ENCODE data around the gene MTCH1.
"Not testable (repeated sequence)": the region's sequence is repeated elsewhere in the genome, so short reads cannot be mapped to it uniquely, and the experiment has no call there.

MTCH1 gene

DNA sequence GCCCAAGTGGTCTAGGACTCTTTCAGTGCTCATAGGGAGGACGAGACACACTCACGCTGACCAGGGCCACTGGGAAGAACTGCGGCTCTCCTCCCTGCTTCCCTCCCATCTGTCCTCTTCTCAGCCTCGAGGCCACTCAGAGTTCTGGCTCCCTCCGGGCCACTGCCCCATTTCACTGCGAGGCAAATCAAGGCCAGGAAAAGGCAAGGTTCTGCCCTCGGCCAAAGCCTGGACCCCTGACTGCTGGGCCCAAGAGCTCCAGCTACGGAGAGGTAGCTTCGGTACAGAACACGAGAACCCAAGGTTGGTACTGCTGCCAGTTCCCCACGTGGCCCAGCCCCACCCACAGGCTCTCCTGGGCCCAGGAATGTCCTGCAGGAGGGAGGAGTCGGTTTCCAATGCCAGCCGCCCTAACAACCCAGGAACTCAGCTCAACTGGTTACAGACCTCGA is 16.7 kb downstream of the MTCH1 start:
- no peak for DNase-seq

DNA sequence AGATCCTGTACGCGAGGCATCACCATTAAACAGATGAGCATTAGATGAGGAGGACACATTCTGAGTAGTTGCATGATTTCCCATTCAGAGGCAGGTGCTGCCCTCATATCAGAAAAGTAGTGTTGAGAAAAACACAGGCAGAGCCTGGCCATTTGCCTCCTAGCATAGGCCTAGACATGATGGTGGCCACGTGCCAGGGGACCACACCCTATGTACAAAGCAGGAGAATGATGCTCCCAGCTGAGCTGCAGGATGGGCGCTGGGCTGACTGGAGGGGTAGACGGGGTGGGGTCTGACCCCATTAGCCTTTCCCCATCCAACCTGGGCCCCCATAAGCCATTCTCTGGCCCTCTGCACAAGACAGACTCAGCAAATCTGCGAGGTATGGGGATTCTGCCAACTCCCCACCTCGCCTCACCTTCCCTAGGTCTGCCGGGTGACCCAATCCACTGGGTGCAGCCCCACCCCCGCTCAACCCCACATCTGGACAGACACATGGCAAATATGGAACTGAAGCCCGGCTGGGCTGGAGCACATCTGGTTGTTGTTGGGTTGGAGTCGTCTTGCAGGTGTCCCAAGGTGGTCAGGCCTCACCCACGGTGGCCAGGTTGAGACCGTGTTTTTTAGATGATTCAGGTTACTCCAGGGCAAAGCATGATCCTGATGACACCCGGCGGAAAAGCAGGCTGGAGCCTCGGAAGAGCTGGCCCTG is 17.6 kb downstream of the MTCH1 start:
- DNase-seq, result no peak

DNA sequence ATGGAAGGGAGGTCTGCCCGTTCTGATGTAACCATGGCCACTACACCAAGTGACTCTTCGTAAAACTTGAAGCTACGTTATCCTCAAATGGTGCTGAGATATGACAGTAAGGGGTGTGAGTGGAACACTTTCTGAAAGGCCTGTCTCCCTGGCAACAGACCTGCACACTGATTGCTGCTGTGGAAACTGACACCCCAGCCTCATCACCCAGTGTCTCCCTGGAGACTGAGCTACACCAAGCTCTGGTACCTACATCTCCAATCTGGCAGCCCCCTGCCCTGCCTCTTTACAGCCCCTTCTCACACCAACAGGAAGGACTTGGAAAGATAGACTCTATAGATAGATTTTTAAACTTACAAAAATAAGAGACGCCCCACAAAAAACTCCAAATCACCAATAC is 18.2 kb downstream of the MTCH1 start:
- DNase-seq, result no peak

DNA sequence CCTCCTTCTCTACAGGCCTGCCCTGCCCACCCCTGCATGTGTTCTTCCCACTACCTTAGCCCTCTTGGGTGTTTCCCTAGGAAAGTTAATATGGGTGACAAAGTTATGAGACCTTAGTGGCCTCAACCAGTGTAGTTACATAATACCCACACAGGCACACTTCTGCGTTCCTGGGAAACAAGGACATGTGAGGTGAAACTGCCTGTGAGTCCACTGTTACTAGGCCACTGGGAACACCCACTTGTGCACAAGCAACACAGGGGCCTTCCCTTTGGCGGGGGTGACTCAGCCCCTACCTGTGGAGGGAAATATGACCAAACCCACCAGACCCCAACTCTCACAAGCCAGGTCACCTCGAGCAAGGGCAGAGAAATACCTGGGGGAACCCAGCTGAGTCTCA is 18.7 kb downstream of the MTCH1 start:
- DNase-seq, result no peak

DNA sequence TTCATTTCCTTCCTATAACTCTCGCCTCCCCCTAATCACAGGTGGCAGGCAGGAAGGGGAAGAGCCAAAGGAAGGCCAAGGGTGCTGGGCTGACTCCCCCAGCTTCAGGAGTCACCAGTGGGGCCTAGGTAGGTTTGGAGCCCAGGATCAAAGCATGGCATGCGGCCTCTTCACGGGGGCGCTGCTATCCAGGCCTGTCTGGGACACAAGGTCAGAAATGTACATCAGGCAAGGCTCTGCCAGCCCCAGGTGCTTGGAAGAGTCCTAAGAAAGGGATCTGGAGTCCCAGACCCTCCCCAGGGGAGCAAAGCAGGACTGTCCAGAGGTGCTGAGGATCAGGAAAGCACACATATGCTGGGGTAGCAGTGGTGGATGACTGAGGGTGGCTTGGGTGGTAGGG is 21.1 kb downstream of the MTCH1 start:
- no peak for DNase-seq

DNA sequence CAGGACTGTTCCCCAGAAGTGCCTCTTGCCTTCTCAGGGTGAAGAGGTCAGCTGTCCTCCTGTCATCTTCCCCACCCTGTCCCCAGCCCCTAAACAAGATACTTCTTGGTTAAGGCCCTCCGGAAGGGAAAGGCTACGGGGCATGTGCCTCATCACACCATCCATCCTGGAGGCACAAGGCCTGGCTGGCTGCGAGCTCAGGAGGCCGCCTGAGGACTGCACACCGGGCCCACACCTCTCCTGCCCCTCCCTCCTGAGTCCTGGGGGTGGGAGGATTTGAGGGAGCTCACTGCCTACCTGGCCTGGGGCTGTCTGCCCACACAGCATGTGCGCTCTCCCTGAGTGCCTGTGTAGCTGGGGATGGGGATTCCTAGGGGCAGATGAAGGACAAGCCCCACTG is 21.6 kb downstream of the MTCH1 start:
- DNase-seq, result no peak

DNA sequence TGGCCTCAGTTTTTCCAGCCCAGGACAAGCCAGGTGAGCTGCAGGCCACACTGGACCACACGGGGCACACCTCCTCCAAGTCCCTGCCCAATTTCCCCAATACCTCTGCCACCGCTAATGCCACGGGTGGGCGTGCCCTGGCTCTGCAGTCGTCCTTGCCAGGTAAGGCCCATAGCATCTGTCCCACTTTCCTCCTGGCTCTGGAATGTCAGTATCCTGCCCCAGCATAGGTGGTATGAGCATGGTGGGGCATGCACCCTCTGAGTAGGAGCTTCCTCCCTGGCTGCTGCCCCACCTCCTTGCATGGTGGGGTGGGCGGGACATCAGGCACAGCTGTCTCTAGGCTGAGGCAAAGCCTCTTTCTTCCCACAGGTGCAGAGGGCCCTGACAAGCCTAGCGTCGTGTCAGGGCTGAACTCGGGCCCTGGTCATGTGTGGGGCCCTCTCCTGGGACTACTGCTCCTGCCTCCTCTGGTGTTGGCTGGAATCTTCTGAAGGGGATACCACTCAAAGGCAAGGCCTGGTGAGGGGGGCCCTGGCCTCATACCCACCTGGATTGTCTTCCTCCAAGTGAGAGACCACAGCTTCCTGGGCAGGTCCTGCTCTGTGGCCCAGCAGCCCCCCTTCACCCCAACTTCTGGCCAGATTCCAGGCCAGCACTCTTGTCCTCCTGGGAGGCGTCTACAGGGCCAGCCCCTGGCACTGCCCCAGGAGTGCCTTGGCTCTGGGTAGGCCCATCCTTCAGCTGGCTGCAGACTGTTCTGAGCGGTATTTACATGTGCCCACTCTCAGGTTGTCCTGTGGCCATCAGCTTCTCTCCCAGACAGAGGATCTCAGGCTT is 22.3 kb downstream of the MTCH1 start:
- no peak for DNase-seq

DNA sequence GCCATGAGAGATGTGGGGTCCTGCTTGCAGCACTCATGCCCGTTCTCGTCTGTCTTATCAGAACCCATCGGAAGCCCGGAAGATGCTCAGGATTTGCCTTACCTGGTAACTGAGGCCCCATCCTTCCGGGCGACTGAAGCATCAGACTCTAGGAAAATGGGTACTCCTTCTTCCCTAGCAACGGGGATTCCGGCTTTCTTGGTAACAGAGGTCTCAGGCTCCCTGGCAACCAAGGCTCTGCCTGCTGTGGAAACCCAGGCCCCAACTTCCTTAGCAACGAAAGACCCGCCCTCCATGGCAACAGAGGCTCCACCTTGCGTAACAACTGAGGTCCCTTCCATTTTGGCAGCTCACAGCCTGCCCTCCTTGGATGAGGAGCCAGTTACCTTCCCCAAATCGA is 23.1 kb downstream of the MTCH1 start:
- DNase-seq, result peak; percentile 76

DNA sequence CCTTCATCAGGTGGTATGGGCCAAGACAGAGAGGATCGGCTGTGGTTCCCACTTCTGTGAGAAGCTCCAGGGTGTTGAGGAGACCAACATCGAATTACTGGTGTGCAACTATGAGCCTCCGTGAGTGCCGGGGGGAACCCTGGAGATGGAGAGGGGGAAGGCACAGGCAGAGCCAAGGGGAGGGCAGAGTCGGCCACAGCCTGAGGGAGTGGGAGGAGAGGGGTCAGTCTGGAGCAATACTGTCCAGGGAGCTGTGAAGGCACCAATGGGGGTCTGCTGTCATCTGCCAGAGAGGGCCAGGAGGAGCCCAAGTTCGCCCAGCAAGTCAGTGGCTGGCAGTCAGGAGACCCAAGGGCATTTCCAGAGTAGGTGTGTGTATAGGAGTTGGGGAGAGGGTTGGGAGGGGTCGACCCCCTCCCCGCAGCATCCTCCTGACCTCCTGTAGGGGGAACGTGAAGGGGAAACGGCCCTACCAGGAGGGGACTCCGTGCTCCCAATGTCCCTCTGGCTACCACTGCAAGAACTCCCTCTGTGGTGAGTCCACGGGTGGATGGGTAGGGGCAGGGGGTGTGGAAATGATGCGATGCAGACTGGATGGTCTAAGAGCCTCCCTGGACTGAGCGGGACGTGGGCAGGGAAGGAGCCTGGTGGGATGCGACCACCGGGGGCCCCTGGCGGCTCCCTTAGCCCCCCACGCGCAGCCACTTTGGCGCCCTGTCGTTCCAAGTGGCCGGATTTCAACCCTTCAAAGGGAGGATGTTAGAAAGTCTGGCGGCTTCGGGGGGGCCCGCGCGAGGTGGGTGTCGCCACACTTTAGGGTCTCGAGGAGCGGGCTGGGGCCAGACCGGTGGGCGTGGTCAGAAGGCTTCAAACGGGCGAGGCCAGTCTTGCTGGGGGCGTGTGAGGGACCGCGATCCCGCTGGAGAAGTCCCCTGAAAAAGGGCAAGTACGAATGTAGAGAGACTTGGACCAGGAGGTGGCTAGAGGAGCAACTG is 24.3 kb downstream of the MTCH1 start:
- no peak for DNase-seq

DNA sequence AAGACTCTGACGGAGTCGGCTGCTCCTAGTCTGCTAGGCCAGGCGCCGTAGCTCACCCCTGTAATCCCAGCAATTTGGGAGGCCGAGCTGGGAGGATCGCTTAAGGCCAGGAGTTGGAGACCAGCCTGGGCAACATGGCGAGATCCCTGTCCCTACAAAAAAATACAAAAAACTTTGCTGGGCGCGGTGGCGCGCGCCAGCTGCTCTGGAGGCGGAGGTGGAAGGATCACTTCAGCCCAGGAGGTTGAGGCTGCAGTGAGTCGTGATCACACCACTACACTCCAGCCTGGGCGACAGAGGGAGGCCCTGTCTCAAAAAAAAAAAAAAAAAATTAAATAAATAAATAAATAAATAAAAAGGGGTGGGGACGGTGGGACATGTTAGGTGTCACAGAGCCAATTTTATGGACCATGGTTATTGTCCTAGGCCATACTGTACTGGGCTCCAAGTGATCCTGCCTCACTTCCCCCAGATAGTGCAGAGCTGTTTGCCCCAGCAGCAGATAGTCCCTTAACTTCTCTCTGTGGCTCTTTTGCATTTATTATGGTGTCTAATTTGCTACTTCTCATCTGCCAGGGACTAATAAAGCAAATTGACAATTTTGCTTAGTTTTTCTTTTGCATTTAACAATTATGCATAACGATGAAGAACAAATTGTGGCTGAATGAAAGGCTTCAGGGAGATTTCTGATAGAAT is 26.3 kb downstream of the MTCH1 start:
- no peak for DNase-seq

DNA sequence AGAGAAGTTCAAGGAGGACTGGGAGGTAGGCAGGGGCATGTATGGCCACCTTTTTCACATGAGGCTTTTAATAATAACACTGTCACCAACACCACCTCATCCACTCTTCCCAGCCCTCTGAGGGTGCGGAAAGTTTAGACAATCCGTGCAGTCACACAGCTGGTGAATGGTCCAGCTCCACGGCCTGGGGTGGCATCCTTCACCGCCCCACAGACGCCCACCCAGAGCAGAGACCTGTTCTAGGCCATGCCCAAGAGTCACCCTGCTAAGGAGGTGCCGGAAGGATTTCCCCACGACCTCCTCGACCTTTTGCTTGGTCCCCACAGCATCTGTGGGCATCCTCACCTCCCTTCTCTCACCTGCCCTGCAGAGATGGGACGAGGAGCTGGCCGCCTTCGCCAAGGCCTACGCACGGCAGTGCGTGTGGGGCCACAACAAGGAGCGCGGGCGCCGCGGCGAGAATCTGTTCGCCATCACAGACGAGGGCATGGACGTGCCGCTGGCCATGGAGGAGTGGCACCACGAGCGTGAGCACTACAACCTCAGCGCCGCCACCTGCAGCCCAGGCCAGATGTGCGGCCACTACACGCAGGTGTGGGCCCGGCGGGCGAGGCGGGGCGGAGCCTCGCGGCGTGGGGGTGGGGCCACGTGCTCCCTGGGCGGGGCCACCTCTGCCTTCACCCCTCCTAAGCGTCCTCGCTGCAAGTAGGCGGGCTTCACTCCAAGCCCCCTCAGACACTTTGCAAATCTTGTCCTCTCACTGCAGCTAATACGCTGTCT is 27.0 kb downstream of the MTCH1 start:
- DNase-seq, result no peak

DNA sequence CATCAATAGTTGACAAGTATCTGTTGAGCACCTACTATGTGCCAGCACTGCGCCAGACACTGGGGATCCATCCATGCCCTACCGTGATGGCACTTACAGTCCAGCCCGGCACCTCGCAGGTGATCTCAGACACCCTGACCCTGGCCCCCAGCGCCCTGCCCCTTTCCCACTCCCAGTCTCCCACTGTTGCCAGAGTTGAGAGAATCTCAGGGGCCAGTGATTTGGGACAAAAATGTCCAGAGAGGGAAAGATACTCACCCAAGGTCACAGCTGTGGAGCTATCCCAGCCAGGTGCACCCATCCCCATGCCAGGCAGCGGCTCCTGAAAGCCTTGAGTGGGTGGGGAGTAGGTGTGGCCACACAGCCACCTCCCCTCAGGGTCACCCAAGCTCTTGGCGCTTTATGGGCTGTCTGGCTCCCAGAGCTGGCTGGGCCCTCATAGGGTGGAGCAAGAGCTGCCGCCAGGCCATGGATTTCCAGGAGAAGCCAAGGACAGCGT is 28.2 kb downstream of the MTCH1 start:
- no peak for DNase-seq

DNA sequence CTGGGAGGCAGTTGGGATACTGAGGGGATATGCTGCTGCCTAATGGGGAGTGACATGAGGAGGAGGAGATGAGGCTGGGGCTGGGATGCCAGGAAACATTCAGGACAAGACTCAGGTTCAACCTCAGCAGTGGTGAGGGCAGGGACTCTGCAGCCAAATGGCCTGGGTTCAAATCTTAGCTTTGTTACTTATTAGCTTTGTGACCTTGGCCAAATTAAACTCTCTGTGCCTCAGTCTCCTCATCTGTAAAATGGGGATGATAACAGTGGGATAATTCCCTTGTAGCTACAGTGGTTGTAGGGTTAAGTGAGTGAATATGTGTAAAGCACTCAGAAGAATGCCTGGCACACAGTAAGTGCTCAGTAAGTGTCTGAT is 29.6 kb downstream of the MTCH1 start:
- no peak for DNase-seq

DNA sequence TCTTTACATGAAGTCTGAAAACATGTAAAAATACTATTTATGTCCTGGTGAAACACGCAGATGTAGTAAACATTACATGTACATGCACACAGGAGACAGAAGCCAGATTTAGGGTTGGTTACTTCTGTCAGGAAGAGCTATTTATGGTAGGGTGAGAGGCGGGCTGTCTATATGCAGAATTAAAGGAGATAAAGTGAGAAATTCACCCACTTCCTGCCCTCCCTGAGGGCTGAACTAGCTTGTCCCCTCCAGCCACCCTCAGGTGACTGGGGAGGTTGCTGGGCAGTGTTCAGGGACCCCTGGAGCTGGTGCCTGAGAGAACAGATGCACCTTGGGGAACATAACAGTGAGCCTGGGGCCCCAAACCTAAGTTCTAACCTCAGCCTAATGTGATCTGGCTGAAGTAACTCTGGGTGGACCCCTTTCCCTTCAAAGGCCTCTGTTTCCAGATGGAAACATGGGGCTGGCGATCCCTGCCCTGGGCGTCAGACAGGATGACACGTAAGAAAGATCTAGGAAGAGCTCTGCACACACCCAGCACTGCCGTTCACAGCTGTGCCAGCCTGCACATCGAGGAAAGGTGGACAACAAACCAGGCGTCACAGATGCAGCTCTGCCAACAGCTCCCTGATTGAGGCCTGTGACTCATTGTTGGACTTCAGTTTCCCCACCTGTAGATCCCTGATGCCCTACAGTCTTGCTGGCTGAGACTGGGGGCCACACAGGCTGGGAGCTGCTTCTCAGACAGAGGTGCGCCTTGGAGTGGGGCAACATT is 30.1 kb downstream of the MTCH1 start:
- no peak for DNase-seq

DNA sequence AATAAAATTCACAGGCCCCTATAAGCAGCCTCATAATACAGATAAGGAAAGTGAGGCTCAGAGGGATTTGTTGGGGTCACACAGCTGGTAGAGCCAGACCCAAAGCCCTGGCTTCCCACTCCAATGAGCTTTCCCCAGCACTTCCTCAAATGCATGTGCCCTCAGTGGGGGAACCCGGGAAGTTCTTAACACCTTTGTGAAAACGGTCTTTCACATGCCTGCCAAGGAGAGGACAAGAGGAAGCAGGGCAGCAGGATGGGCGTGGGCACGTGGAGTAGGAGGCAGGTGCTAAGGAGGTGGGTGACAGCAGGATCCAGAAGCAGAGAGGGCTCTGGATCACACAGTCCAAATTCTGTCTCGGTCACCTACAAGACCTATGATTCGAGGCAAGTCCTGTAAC is 30.9 kb downstream of the MTCH1 start:
- no peak for DNase-seq

DNA sequence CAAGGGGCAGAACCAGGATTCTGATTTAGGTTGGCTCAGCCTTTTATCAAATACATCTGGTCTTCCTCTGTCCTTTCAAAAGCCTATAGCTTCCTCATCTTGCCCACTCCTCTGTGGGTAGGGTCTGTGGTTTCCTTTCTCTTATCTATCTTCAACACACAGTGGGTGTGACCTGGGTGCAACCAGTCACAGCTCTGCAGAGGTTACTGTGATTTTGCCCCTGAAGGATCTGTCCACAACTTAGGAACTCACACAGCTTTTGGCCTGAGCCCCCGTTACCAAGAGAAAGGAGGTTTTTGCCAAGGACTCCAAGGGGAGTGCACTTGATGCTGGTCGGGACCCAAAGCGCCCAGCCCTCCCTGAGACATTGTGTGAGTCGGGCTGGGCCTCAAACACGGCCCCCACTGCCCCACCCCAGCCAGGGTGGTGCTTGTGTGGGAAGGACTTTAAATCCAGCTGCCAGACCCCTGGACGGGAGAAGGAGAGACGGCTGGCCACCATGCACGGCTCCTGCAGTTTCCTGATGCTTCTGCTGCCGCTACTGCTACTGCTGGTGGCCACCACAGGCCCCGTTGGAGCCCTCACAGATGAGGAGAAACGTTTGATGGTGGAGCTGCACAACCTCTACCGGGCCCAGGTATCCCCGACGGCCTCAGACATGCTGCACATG is 31.6 kb downstream of the MTCH1 start, which contains the start of gene PI16:
Gene PI16, plus strand, starts transcription at position 477 of the 670 bp plus-strand sequence. Its CDS starts 23 bp downstream, at position 500.
- peak; percentile 97 for DNase-seq

DNA sequence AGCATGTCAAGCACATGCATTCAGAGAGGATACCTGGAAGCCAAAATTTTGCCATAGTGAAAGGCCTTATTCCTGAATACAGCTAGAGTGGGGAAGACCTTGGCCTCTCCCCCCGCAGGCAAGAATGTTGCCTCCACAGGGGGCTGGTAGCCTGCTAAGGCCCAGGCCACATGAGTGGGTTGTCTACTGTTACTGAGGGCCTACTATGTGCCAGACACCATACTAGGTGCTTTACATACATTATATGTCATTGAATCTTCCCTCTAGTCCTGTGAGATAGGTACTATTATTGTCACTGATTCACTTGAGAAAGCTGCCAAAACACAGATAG is 32.1 kb downstream of the MTCH1 start:
- no peak for DNase-seq

DNA sequence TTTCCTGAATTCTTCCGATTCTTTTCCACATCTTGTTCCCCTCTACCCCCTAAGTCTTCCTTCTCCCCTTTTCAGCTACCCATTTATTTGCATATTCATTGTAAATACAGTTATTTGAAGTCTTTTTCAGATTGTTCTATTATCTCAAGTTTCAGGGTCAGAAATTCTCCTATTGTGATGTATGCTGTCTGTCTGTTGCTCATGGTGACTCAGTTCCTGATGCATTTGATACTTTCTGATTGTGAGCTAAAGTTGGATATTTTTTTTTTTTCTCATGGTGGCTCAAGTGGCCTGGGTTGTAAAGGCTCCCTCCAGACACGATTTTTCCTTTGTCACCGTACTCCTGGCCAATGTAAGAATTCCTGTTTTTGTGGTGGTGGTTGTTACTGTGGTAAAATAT is 36.4 kb downstream of the MTCH1 start:
- no peak for DNase-seq

DNA sequence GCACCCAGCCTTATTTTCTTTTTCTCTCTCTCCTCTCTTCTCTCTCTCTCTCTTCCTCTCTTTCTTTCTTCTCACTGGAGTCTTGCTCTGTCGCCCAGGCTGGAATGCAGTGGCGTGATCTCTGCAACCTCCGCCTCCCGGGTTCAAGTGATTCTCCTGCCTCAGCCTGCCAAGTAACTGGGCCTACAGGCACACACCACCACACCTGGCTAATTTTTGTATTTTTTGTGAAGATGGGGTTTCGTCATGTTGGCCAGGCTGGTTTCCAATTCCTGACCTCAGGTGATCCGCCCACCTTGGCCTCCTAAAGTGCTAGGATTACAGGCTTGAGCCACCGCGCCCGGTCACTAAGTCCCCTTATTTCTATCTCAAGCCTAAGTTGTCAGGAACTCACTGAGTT is 36.9 kb downstream of the MTCH1 start:
- not testable (repeated sequence) for DNase-seq

Measured in GF-D8 (cell line).